Activated B cell treated with CpG ODN at 0.5 μM for 24 hours (primary cell): ENCODE results near the gene SEL1L3. TPM values are rescaled to one million over a fixed set of nuclear protein-coding genes. Genes with fewer than 3 reads are reported as not detected.
A peak's percentile ranks its signal among the peaks of the same experiment; 100 is the strongest.

Experiments
- ATAC-seq: fragments of 200-7000 bp; cut with Tn5 transposase; one replicate; pipeline ENCODE4 v1.10.0; 2021; ENCODE audit warnings: low read depth, mild to moderate bottlenecking, moderate library complexity
- CTCF ChIA-PET: fragments of 350-600 bp; sonication (Branson Sonifier 250); formaldehyde crosslinking; loops from one replicate; lab custom pipeline; 2021; ENCODE audit warnings: antibody characterized with exemption; lab: Charles Lee
- POLR2A ChIA-PET: fragments of 350-600 bp; sonication (Branson Sonifier 250); formaldehyde crosslinking; loops from one replicate; lab custom pipeline; 2021; ENCODE audit warnings: antibody characterized with exemption; lab: Charles Lee
- DNase-seq: peaks from one replicate; pipeline ENCODE4 v3.0.0; 2022
- H3K27ac Mint-ChIP-seq: one replicate; pipeline ENCODE4 v1.8.0; 2020; ENCODE audit warnings: mixed read lengths
- H3K27me3 Mint-ChIP-seq: one replicate; pipeline ENCODE4 v1.8.0; 2021; ENCODE audit warnings: mixed read lengths
- H3K36me3 Mint-ChIP-seq: one replicate; pipeline ENCODE4 v1.8.0; 2021; ENCODE audit warnings: low read depth, mixed read lengths
- H3K4me1 Mint-ChIP-seq: one replicate; pipeline ENCODE4 v1.8.0; 2021; ENCODE audit warnings: mixed read lengths
- H3K4me3 Mint-ChIP-seq: one replicate; pipeline ENCODE4 v1.8.0; 2020; ENCODE audit warnings: mild to moderate bottlenecking, mixed read lengths
- H3K9me3 Mint-ChIP-seq: one replicate; pipeline ENCODE4 v1.8.0; 2020; ENCODE audit warnings: mixed read lengths
- CTCF ChIP-seq: fragments of 200-600 bp; IDR thresholded peaks from one replicate; pipeline ENCODE4 v1.8.0; 2022; ENCODE audit warnings: antibody characterized with exemption, mild to moderate bottlenecking
- intact Hi-C: fragments of 100-400 bp; cut with micrococcal nuclease; formaldehyde crosslinking; loops from one replicate; pipeline ENCODE4 v1.15.1; 2024
- total RNA-seq: library from RNA; stranded (reverse); gene quantifications from 2 replicates; pipeline ENCODE4 v1.2.3, GENCODE V29; 2022

Gene SEL1L3
- total RNA-seq, 1 donor from 2014 or later, result 113 TPM

GRCh38 chr4:25863347-25863784, 578 bp upstream of the SEL1L3 start:
- CTCF ChIA-PET, result interaction anchor here (1.2 to 1.4 kb wide), 2 partner anchors 10 to 50 kb away, joined by 3 to 4 read pairs; partner anchors contain the start of gene SMIM20
- intact Hi-C loops, result loop anchor here (1.0 to 5.0 kb wide), 6 partner anchors 8 to 1129 kb away; partner anchors contain the start of genes RBPJ and ZCCHC4
- TF ChIP-seq CTCF, result no peak
- Mint-ChIP-seq H3K36me3 (peaks cover 16% of the 10 kb centered on the region), H3K4me1 (peaks cover 84% of the 10 kb centered on the region), H3K4me3 (peak overlapping the region; percentile 83), H3K27me3 (no peaks in the 10 kb centered on the region), H3K9me3 (no peaks in the 10 kb centered on the region), H3K27ac (peak overlapping the region; percentile 79)
- POLR2A ChIA-PET, result interaction anchor here (0.7 to 4.1 kb wide), 5 partner anchors 8 to 50 kb away, joined by 3 to 47 read pairs (median 6); partner anchors contain the start of gene SMIM20
- ATAC-seq, result no peak
- no peak for DNase-seq

- Mint-ChIP-seq H3K36me3 (peaks cover 21% of the 10 kb centered on the region), H3K27me3 (no peaks in the 10 kb centered on the region), H3K4me3 (peak overlapping the region; percentile 98), H3K4me1 (peaks cover 84% of the 10 kb centered on the region), H3K9me3 (no peaks in the 10 kb centered on the region), H3K27ac (peak overlapping the region; percentile 99)
- peak; percentile 6 for ATAC-seq
- TF ChIP-seq CTCF, result no peak
- ChIA-PET POLR2A (interaction anchor here (0.5 to 2.2 kb wide), 15 partner anchors 8 to 1145 kb away, joined by 3 to 58 read pairs (median 6); partner anchors contain the start of genes RBPJ and SMIM20), CTCF (interaction anchor here (1.4 to 1.7 kb wide), 2 partner anchors 11 to 20 kb away, joined by 3 to 8 read pairs; no protein-coding TSS in a partner anchor)
- intact Hi-C loops, result loop anchor here (1.0 to 5.0 kb wide), 6 partner anchors 13 to 1131 kb away; partner anchors contain the start of genes RBPJ, TBC1D19 and ZCCHC4
- no peak for DNase-seq
Observed at GRCh38 chr4:25861951-25862410, 807 bp downstream of the SEL1L3 start.

- no peak for TF ChIP-seq CTCF
- H3K4me1 Mint-ChIP-seq, result peaks cover 84% of the 10 kb centered on the region
- H3K4me3 Mint-ChIP-seq, result peak overlapping the region; percentile 98
- H3K27me3 Mint-ChIP-seq, result no peaks in the 10 kb centered on the region
- intact Hi-C loops, result loop anchor here (1.0 to 5.0 kb wide), 4 partner anchors 14 to 1021 kb away; partner anchors contain the start of genes TBC1D19 and ZCCHC4
- ATAC-seq (no peak), DNase-seq (no peak)
- POLR2A ChIA-PET, result interaction anchor here (0.5 to 2.2 kb wide), 19 partner anchors 9 to 1146 kb away, joined by 3 to 58 read pairs (median 6); partner anchors contain the start of genes RBPJ and SMIM20
- H3K9me3 Mint-ChIP-seq, result no peaks in the 10 kb centered on the region
- CTCF ChIA-PET, result interaction anchor here (1.4 to 1.7 kb wide), 2 partner anchors 12 to 20 kb away, joined by 3 to 8 read pairs; no protein-coding TSS in a partner anchor
- H3K27ac Mint-ChIP-seq, result peak overlapping the region; percentile 99
- peaks cover 23% of the 10 kb centered on the region for H3K36me3 Mint-ChIP-seq
Observed at GRCh38 chr4:25861280-25861950, 1.4 kb downstream of the SEL1L3 start.

GRCh38 chr4:25860586-25861279, 2.1 kb downstream of the SEL1L3 start:
- peak; percentile 28 for ATAC-seq
- intact Hi-C loops, result loop anchor here (1.0 to 5.0 kb wide), 4 partner anchors 15 to 1022 kb away; partner anchors contain the start of genes TBC1D19 and ZCCHC4
- H3K36me3 Mint-ChIP-seq, result peaks cover 23% of the 10 kb centered on the region

More at GRCh38 chr4:25860586-25861279, 2.1 kb downstream of the SEL1L3 start:
- peak overlapping the region; percentile 98 for H3K4me3 Mint-ChIP-seq
- no peak for TF ChIP-seq CTCF
- H3K9me3 Mint-ChIP-seq, result no peaks in the 10 kb centered on the region
- ChIA-PET CTCF (interaction anchor here (1.7 to 1.8 kb wide), 3 partner anchors 19 to 53 kb away, joined by 8 to 9 read pairs (median 8); partner anchors contain the start of gene SMIM20), POLR2A (interaction anchor here (0.6 to 7.8 kb wide), 13 partner anchors 9 to 1119 kb away, joined by 3 to 116 read pairs (median 10); partner anchors contain the start of gene SMIM20)
- peak overlapping the region; percentile 99 for H3K27ac Mint-ChIP-seq
- DNase-seq, result no peak
- no peaks in the 10 kb centered on the region for H3K27me3 Mint-ChIP-seq
- peaks cover 86% of the 10 kb centered on the region for H3K4me1 Mint-ChIP-seq
